Ovary (tissue), 3 donors: ENCODE results near the gene RNPEP.

Experiments
- EP300 ChIP-seq: sonication (generic); formaldehyde crosslinking; IDR thresholded peaks from one replicate; pipeline ENCODE4 v1.6.1; 2017; ENCODE audit warnings: antibody characterized with exemption
- POLR2A ChIP-seq: fragments of 450-650 bp; IDR thresholded peaks from one replicate; pipeline ENCODE4 v1.6.1; 2017; ENCODE audit warnings: antibody characterized with exemption, mild to moderate bottlenecking, moderate library complexity
- TF ChIP-seq, protein P1 (sequence below), 3 donors: fragments of 450-650 bp in 2 of 3; fragments of 200-600 bp in 1 of 3; IDR thresholded peaks; one replicate each; pipeline versions ENCODE4 v1.5.1 to v1.8.0; 2016 to 2022; ENCODE audit warnings: antibody characterized with exemption in 3 of 3, mild to moderate bottlenecking in 1 of 3
- donor health status: DM: no; HTN: no; CAD: no.

- TF ChIP-seq, protein P1, sequence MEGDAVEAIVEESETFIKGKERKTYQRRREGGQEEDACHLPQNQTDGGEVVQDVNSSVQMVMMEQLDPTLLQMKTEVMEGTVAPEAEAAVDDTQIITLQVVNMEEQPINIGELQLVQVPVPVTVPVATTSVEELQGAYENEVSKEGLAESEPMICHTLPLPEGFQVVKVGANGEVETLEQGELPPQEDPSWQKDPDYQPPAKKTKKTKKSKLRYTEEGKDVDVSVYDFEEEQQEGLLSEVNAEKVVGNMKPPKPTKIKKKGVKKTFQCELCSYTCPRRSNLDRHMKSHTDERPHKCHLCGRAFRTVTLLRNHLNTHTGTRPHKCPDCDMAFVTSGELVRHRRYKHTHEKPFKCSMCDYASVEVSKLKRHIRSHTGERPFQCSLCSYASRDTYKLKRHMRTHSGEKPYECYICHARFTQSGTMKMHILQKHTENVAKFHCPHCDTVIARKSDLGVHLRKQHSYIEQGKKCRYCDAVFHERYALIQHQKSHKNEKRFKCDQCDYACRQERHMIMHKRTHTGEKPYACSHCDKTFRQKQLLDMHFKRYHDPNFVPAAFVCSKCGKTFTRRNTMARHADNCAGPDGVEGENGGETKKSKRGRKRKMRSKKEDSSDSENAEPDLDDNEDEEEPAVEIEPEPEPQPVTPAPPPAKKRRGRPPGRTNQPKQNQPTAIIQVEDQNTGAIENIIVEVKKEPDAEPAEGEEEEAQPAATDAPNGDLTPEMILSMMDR (IDR thresholded peaks at IDR 0.05) = no peak
- no peak for TF ChIP-seq POLR2A
- TF ChIP-seq EP300 = no peak
Observed at GRCh38 chr1:202045705-202046104, 63.3 kb downstream of the RNPEP start.
